Measurements from ENCODE around the gene SPINK2. TPM values are rescaled to one million over a fixed set of nuclear protein-coding genes. Genes with fewer than 3 reads are reported as not detected.

The SPINK2 gene
- total RNA-seq = not detected in 2 replicates

GRCh38 chr4:56821381-56822243 lies at the start of gene SPINK2:
Gene SPINK2, minus strand, starts transcription at chr4:56821701. Its CDS starts 39 bp downstream, at chr4:56821662.

Other genes with a start within 250 kb of the SPINK2 start
- 0.47 TPM in 1 of 2 replicates, not detected in the other for gene HOPX, start 140.4 kb downstream of the SPINK2 start, total RNA-seq
- gene REST, start 86.2 kb upstream of the SPINK2 start, total RNA-seq = 20.1 and 21.5 TPM in 2 replicates
- gene NOA1, start 155.9 kb upstream of the SPINK2 start, total RNA-seq = 21.9 and 34.7 TPM in 2 replicates
- gene POLR2B, start 157.2 kb upstream of the SPINK2 start, total RNA-seq = 60.1 and 84.1 TPM in 2 replicates

All from pericardium fibroblast (primary cell).